Measurements from ENCODE around the gene DSEL.

DNA sequence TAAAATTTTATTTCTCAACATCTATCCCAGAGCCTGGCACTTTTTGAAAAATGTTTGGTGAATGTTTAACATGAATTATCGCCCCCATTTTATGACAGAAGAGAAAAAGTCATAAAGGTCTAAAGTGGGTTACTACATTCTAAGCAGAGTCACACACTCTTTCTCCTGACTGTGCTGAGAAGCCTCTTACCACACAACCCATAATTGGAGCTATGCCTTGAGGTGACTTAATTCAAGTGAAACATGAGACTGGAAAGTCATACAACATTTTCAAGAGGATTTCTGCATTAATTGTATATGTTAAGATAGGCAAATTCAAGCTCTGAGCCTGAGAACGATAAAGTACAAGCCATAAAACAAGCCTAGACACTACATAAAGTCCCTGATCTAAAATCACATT, 3.1 kb upstream of the DSEL start:
- TF ChIP-seq POLR2A (IDR thresholded peaks at IDR 0.05) = no peak
- TF ChIP-seq, protein P1, sequence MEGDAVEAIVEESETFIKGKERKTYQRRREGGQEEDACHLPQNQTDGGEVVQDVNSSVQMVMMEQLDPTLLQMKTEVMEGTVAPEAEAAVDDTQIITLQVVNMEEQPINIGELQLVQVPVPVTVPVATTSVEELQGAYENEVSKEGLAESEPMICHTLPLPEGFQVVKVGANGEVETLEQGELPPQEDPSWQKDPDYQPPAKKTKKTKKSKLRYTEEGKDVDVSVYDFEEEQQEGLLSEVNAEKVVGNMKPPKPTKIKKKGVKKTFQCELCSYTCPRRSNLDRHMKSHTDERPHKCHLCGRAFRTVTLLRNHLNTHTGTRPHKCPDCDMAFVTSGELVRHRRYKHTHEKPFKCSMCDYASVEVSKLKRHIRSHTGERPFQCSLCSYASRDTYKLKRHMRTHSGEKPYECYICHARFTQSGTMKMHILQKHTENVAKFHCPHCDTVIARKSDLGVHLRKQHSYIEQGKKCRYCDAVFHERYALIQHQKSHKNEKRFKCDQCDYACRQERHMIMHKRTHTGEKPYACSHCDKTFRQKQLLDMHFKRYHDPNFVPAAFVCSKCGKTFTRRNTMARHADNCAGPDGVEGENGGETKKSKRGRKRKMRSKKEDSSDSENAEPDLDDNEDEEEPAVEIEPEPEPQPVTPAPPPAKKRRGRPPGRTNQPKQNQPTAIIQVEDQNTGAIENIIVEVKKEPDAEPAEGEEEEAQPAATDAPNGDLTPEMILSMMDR (IDR thresholded peaks at IDR 0.05) = no peak

All from Peyer's patch (tissue), 4 donors.